Caco-2 (cell line): ENCODE data around the gene FOXJ3. TPM values are rescaled to one million over a fixed set of nuclear protein-coding genes. Genes with fewer than 3 reads are reported as not detected.

Experiments
- BruUV-seq: library from RNA; stranded (reverse); fragments of 400-500 nt; replicated peaks from 2 replicates; lab custom pipeline; 2021; lab: Mats Ljungman, UMichigan
- CTCF ChIA-PET: fragments of 300-600 bp; sonication (Branson Sonifier 250); formaldehyde crosslinking; loops from one replicate; lab custom pipeline; 2022; ENCODE audit warnings: antibody characterized with exemption; lab: Charles Lee
- POLR2A ChIA-PET: fragments of 300-600 bp; sonication (Branson Sonifier 250); formaldehyde crosslinking; loops from one replicate; lab custom pipeline; 2022; ENCODE audit warnings: antibody characterized with exemption; lab: Charles Lee
- DNase-seq, 2 experiments: peaks; one replicate each; pipeline versions ENCODE4 v3.0.0 to v3.0.0-alpha.2; 2020 to 2022
- H3K27me3 ChIP-seq: replicated peaks from 2 replicates; pipeline ENCODE4 v1.6.0; 2011; ENCODE audit warnings: low read length; ENCODE audit not compliant: control insufficient read depth, insufficient read depth
- H3K36me3 ChIP-seq: 2 replicates; pipeline ENCODE4 v1.5.1; 2011; ENCODE audit warnings: low read length; ENCODE audit not compliant: control insufficient read depth, insufficient read depth
- H3K4me1 ChIP-seq: fragments of 250-450 bp; sonication (Bioruptor Pico); 2 replicates; pipeline ENCODE4 v1.5.1; 2020; ENCODE audit warnings: mild to moderate bottlenecking
- H3K4me3 ChIP-seq: 2 replicates; pipeline ENCODE4 v1.5.1; 2011; ENCODE audit warnings: low read depth, mild to moderate bottlenecking, control low read depth, low read length
- H3K9me3 ChIP-seq: fragments of 250-450 bp; sonication (Bioruptor Pico); 2 replicates; pipeline ENCODE4 v1.5.1; 2020; ENCODE audit warnings: mild to moderate bottlenecking, moderate library complexity
- H3K27ac Mint-ChIP-seq: one replicate; pipeline ENCODE4 v1.8.0; 2022; ENCODE audit warnings: mixed read lengths; ENCODE audit not compliant: unreplicated experiment
- H3K27me3 Mint-ChIP-seq: one replicate; pipeline ENCODE4 v1.8.0; 2022; ENCODE audit warnings: mixed read lengths; ENCODE audit not compliant: insufficient read depth, unreplicated experiment
- H3K36me3 Mint-ChIP-seq: one replicate; pipeline ENCODE4 v1.8.0; 2022; ENCODE audit warnings: mild to moderate bottlenecking, mixed read lengths; ENCODE audit not compliant: insufficient read depth, unreplicated experiment
- H3K4me1 Mint-ChIP-seq: one replicate; pipeline ENCODE4 v1.8.0; 2022; ENCODE audit warnings: low read depth, mixed read lengths; ENCODE audit not compliant: unreplicated experiment
- H3K4me3 Mint-ChIP-seq: one replicate; pipeline ENCODE4 v1.8.0; 2022; ENCODE audit warnings: mild to moderate bottlenecking, moderate library complexity, mixed read lengths; ENCODE audit not compliant: unreplicated experiment
- H3K9me3 Mint-ChIP-seq: one replicate; pipeline ENCODE4 v1.8.0; 2022; ENCODE audit warnings: mixed read lengths; ENCODE audit not compliant: unreplicated experiment
- CTCF ChIP-seq, 2 experiments: fragments of 200-600 bp in 1 of 2; IDR thresholded peaks; 1 replicate in 1 of 2; 2 replicates in 1 of 2; pipeline versions ENCODE4 v1.5.1 to v1.8.0; 2011 to 2022; ENCODE audit warnings: antibody characterized with exemption in 1 of 2, control low read depth in 1 of 2, inconsistent platforms in 1 of 2, low read depth in 1 of 2, low read length in 1 of 2, mild to moderate bottlenecking in 1 of 2, moderate library complexity in 1 of 2; ENCODE audit not compliant: insufficient read depth in 1 of 2, severe bottlenecking in 1 of 2, unreplicated experiment in 1 of 2
- intact Hi-C: fragments of 100-400 bp; cut with micrococcal nuclease; formaldehyde crosslinking; loops from one replicate; pipeline ENCODE4 v1.10.0; 2022; ENCODE audit not compliant: unreplicated experiment
- total RNA-seq: library from RNA; stranded (reverse); gene quantifications from 2 replicates; pipeline ENCODE4 v1.2.3, GENCODE V29; 2022

The FOXJ3 gene
- total RNA-seq, 1 experiment from 2014 or later: 60.2 TPM

DNA sequence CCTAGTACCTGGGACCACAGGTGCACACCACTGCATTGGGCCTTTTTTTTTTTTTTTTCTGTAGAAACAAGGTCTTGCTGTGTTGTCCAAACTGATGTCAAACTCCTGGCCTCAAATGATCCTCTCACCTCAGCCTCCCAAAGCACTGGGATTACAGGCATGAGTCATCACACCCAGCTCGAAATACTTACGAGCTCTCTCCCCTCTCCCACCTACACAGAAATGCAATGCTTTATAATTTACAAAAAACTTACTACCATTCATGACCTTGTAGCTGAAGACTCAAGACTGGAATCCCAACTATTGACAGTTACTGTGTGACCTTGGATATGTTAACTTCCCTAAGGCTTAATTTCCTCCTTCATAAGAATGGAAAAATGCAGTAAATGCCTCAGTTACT, 18.7 kb downstream of the FOXJ3 start:
- BruUV-seq: no TSS peak
- no peaks in the 10 kb centered on the region for H3K9me3 ChIP-seq
- H3K27me3 Mint-ChIP-seq: no peaks in the 10 kb centered on the region
- H3K9me3 Mint-ChIP-seq: no peaks in the 10 kb centered on the region
- ChIA-PET CTCF (interaction anchor here (0.8 kb wide), 1 partner anchor 143 kb away, joined by 3 read pairs; no protein-coding TSS in a partner anchor), POLR2A (interaction anchor here (0.5 kb wide), 1 partner anchor 217 kb away, joined by 3 read pairs; no protein-coding TSS in a partner anchor)
- intact Hi-C loops: loop anchor here (5.0 to 10.0 kb wide), 2 partner anchors 141 to 146 kb away; partner anchors contain the start of gene CCDC30
- peaks cover 6% of the 10 kb centered on the region for H3K36me3 Mint-ChIP-seq
- H3K4me3 Mint-ChIP-seq: no peak overlapping the region
- no peak overlapping the region for H3K27ac Mint-ChIP-seq
- peaks cover 23% of the 10 kb centered on the region; the same call in 1 of the 2 replicates for H3K4me1 ChIP-seq
- no peak for TF ChIP-seq CTCF (IDR thresholded peaks at IDR 0.05; ENCODE audit: insufficient read depth in 1 of 2, low read depth in 1 of 2, low read length in 1 of 2, severe bottlenecking in 1 of 2, unreplicated experiment in 1 of 2)
- H3K36me3 ChIP-seq: no peaks in the 10 kb centered on the region
- H3K4me3 ChIP-seq: no peak overlapping the region
- H3K27me3 ChIP-seq: no peaks in the 10 kb centered on the region
- no peak for DNase-seq
- peaks cover 29% of the 10 kb centered on the region for H3K4me1 Mint-ChIP-seq

DNA sequence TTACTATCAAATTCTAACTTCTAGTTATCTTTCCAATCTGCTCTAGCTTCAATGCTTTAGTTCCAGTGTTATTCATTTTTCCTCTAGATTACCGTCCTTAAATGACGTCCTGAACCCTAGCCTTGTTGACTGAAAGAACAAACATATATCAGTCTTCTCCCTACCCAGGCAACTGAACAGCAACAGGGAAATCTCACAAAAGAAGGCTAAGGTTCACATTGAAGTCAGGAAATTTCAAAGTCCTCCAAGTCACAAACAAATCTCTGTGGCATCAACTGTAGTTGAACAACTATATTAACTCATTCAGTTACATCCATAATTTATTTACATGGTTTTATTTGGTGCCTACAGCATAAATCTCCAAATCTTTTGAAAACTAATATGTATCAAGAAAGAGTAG, 19.5 kb downstream of the FOXJ3 start:
- Histone ChIP-seq H3K27me3 (no peaks in the 10 kb centered on the region), H3K4me1 (peaks cover 21% of the 10 kb centered on the region; the same call in 1 of the 2 replicates), H3K36me3 (no peaks in the 10 kb centered on the region), H3K4me3 (no peak overlapping the region), H3K9me3 (no peaks in the 10 kb centered on the region)
- peaks cover 29% of the 10 kb centered on the region for H3K4me1 Mint-ChIP-seq
- intact Hi-C loops: loop anchor here (5.0 to 10.0 kb wide), 2 partner anchors 141 to 147 kb away; partner anchors contain the start of gene CCDC30
- H3K9me3 Mint-ChIP-seq: no peaks in the 10 kb centered on the region
- TF ChIP-seq CTCF (IDR thresholded peaks at IDR 0.05; ENCODE audit: insufficient read depth in 1 of 2, low read depth in 1 of 2, low read length in 1 of 2, severe bottlenecking in 1 of 2, unreplicated experiment in 1 of 2): no peak
- peaks cover 14% of the 10 kb centered on the region for H3K36me3 Mint-ChIP-seq
- CTCF ChIA-PET: interaction anchor here (0.8 kb wide), 1 partner anchor 142 kb away, joined by 3 read pairs; no protein-coding TSS in a partner anchor
- no TSS peak for BruUV-seq
- no peak overlapping the region for H3K27ac Mint-ChIP-seq
- no peak overlapping the region for H3K4me3 Mint-ChIP-seq
- no peaks in the 10 kb centered on the region for H3K27me3 Mint-ChIP-seq
- no peak for DNase-seq
- POLR2A ChIA-PET: no interaction called here

GRCh38 chr1:42313970-42314369, 21.1 kb downstream of the FOXJ3 start:
- Histone ChIP-seq H3K36me3 (no peaks in the 10 kb centered on the region), H3K4me1 (peaks cover 17% of the 10 kb centered on the region; the same call in 1 of the 2 replicates), H3K9me3 (no peaks in the 10 kb centered on the region), H3K27me3 (no peaks in the 10 kb centered on the region), H3K4me3 (no peak overlapping the region)
- no peak for TF ChIP-seq CTCF (IDR thresholded peaks at IDR 0.05; ENCODE audit: insufficient read depth in 1 of 2, low read depth in 1 of 2, low read length in 1 of 2, severe bottlenecking in 1 of 2, unreplicated experiment in 1 of 2)
- Mint-ChIP-seq H3K27me3 (no peaks in the 10 kb centered on the region), H3K9me3 (no peaks in the 10 kb centered on the region), H3K4me1 (peaks cover 29% of the 10 kb centered on the region), H3K4me3 (no peak overlapping the region), H3K36me3 (peaks cover 18% of the 10 kb centered on the region), H3K27ac (no peak overlapping the region)
- ChIA-PET CTCF (no interaction called here), POLR2A (no interaction called here)
- intact Hi-C loops: loop anchor here (10.0 kb wide), 1 partner anchor 139 kb away; no protein-coding TSS in a partner anchor
- no TSS peak for BruUV-seq
- DNase-seq: no peak
